NCI-H2107 treated with DMSO at 0.1 percent for 48 hours (cell line): ENCODE measurements around the gene KLHL11.
A peak's percentile ranks its signal among the peaks of the same experiment; 100 is the strongest.
"Not testable (repeated sequence)": the region's sequence is repeated elsewhere in the genome, so short reads cannot be mapped to it uniquely, and the experiment has no call there.

Experiments
- DNase-seq: peaks from one replicate; lab custom pipeline; 2025; ENCODE audit not compliant: unreplicated experiment; lab: John Stamatoyannopoulos, UW

The KLHL11 gene

GRCh38 chr17:41837761-41838538 is 27.3 kb downstream of the KLHL11 start, which contains the start of gene KLHL10:
Gene KLHL10, plus strand, starts transcription at chr17:41837825. Its CDS starts 108 bp downstream, at chr17:41837933.
- no peak for DNase-seq

DNA sequence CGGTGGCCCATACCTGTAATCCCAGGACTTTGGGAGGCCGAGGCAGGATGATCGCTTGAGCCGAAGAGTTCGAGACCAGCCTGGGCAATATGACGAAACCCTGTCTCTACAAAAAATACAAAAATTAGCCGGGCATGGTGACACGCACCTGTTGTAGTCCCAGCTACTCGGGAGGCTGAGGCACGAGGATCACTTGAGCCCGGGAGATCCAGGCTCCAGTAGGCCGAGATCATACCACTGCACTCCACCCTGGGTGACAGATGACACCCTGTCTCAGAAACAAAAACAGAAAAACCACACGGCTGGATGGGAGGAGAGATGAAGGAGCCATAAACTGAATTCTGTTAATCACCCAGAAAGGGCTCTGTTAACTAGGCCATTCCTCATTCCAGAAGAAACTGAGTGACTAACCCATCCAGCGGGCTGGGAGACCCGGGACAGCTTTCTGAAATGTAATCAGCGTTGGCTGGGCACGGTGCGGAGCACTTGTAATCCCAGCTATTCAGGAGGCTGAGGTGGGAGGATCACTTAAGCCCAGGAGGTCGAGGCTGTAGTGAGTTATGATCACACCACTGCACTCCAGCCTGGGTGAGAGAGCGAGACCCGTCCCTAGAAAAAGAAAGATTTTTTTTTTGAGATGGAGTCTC is 28.6 kb downstream of the KLHL11 start:
- peak; percentile 35 for DNase-seq

- DNase-seq = no peak
Observed at GRCh38 chr17:41835800-41836549, 29.2 kb downstream of the KLHL11 start, which contains the start of gene NT5C3B. Gene NT5C3B, minus strand, starts transcription at chr17:41836232. Its CDS starts 39 bp downstream, at chr17:41836193.

GRCh38 chr17:41835214-41835799 is 29.9 kb downstream of the KLHL11 start:
- DNase-seq = no peak

- DNase-seq = not testable (repeated sequence)
Observed at GRCh38 chr17:41829961-41830360, 35.3 kb downstream of the KLHL11 start.

DNA sequence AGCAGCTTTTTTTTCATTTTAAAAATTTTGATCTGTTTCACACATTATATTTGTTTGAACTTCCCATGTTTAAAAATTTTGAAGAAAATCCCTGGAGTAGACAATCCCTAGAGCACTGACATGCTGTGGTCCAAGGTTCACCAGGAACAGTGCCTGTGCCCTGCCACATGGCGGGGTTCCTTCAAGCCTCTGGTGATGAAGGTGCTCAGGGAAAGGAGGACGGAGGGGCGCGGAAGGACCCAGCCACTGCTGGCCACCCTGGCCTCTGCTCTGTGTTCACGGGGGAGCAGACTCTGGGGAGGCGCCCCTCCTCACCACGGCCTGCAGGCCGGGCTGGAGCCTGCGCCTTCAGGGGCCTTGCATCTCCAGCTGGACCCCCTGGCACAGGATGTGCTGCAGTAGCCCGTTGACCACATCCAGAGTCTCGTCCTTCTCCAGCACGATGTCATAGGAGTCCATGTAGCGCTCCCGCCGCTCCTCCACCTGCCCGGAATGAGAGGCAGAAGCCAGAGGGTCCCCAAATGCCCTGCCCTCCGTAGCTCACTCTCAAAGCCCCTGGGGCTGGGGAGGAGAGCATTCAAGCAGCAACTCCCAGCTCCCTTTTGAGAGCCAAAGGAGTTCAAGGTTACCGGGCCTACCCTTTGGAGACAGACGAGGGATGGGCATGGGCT is 39.9 kb downstream of the KLHL11 start:
- DNase-seq = no peak

- DNase-seq = no peak
Observed at GRCh38 chr17:41824086-41824485, 41.1 kb downstream of the KLHL11 start.

DNA sequence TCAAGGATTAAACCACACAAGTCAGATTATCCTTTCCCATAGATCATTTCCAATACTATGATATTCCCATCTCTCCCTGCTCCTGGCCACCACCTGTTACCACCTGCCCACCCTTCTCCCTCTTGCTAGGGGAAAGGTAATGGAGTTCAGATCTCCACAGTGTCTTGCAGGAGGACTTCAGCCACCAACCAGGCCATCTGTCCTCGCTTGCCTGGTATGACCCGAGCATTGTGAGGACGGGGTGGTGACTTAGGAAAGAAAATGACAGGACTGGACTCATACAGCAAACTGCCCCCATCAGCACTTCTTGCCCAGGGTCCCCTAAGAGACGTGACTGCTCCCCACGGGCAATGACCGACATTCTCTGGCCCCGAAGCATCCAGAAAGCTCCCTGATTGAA is 41.6 kb downstream of the KLHL11 start:
- DNase-seq = no peak

- DNase-seq = no peak
Observed at GRCh38 chr17:41823141-41823524, 42.1 kb downstream of the KLHL11 start.

- no peak for DNase-seq
Observed at GRCh38 chr17:41822216-41823140, 42.7 kb downstream of the KLHL11 start.

DNA sequence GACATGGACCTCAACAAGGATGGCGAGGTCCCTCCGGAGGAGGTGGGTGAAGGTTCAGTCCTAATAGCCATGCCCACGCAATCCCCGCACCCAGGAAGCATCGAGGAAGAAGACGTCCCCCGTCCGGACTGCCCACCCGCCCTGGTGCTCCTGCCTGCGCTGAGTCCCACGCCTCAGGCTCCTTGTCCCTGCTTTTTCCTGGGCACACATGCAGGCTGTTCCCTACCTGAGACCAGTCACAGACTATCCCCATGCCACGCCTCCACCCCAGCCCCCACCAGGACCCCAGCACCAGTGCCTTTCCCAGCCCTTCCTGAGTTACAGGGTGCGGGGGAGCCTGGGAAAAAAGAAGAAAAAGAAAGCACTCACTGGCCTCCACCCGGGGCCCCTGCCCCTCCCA is 43.4 kb downstream of the KLHL11 start:
- no peak for DNase-seq

DNA sequence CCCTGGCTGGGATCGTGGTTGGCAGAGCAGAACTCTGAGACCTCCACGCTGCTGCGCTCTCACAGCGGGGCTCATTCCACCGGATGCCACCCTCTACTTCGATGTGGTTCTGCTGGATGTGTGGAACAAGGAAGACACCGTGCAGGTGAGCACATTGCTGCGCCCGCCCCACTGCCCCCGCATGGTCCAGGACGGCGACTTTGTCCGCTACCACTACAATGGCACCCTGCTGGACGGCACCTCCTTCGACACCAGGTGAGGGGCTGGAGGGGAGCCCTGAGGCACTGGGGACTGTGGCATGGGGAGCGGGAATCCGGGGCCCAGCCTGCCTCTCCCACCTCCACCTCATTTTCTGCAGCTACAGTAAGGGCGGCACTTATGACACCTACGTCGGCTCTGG is 47.2 kb downstream of the KLHL11 start:
- no peak for DNase-seq

GRCh38 chr17:41816637-41817320 is 48.4 kb downstream of the KLHL11 start:
- DNase-seq = no peak

GRCh38 chr17:41814195-41814594 is 51.0 kb downstream of the KLHL11 start:
- DNase-seq = no peak

DNA sequence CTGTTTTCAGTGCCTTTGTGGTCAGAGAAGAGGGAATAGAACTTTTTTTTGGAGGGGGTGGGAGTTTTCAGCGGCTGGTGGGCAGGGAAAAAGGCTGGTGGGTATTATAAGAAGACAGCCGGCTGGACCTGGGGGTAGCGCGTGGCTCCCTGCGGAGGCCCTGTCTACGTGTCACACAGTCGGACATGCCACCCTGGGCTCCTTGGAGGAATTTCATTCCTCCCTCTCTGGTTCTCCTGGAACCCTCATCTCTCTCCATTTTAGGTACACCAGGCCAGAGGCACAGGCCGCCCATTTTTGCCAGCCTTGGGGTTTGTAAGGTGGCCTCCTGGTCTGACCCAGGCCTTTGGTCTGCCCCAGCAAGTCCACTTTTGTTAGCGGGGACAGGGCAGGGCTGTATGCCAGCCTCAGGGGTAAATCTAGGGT is 51.5 kb downstream of the KLHL11 start:
- DNase-seq = no peak

DNA sequence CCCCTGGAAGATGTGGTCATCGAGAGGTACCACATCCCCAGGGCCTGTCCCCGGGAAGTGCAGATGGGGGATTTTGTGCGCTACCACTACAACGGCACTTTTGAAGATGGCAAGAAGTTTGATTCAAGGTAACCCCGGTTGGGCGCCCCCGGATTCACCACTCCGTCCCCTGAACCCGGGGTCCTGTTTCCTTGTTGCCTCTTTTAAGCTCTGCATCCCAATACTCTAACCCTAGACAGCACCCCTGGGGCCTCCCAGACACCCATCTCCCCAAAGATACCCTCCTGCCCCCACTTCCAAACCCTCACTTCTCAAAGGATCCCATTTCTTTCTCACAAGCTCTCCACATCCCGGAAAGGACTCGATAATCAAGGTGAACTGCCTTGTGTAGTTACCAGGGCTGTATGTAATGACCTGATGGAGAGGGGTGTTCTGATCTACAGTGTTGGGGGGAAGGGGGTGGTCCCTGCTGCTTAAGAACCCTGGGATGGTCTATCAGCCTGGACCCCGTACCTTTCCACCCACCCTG is 52.0 kb downstream of the KLHL11 start:
- no peak for DNase-seq

- DNase-seq = no peak
Observed at GRCh38 chr17:41812381-41813151, 52.7 kb downstream of the KLHL11 start, which contains the start of gene FKBP10. Gene FKBP10, plus strand, starts transcription at chr17:41813004. Its CDS starts 31 bp downstream, at chr17:41813035.
